D721Med (cell line): ENCODE measurements around the gene L3MBTL3.

ENCODE experiments used
- DNase-seq: peaks from one replicate; pipeline ENCODE4 v3.0.0; 2011; ENCODE audit warnings: low spot score; ENCODE audit not compliant: insufficient read length
- FAIRE-seq: peaks from 2 replicates; lab custom pipeline; 2011; peaks lifted over from hg19 to GRCh38; lab: Jason Lieb, UNC
- CTCF ChIP-seq: IDR thresholded peaks from 2 replicates; pipeline ENCODE4 v1.5.1; 2012; ENCODE audit warnings: mild to moderate bottlenecking, control low read depth; ENCODE audit not compliant: insufficient read depth; ENCODE audit errors: missing control alignments

L3MBTL3 gene

GRCh38 chr6:130012728-130013127, 5.7 kb upstream of the L3MBTL3 start:
- no peak for TF ChIP-seq CTCF
- FAIRE-seq (no peak), DNase-seq (no peak)

GRCh38 chr6:130018744-130019325, 454 bp downstream of the L3MBTL3 start:
- TF ChIP-seq CTCF = no peak
- FAIRE-seq = no peak
- no peak for DNase-seq

- no peak for TF ChIP-seq CTCF
- no peak for FAIRE-seq
- DNase-seq = no peak
Measured at GRCh38 chr6:130019326-130020072, 1.1 kb downstream of the L3MBTL3 start.

- no peak for FAIRE-seq
- no peak for TF ChIP-seq CTCF
- DNase-seq = no peak
Measured at GRCh38 chr6:130020073-130020906, 1.9 kb downstream of the L3MBTL3 start.

GRCh38 chr6:130020907-130021629, 2.7 kb downstream of the L3MBTL3 start:
- TF ChIP-seq CTCF = peak; percentile 90
- DNase-seq (no peak), FAIRE-seq (peak; percentile 38)

GRCh38 chr6:130026859-130027258, 8.5 kb downstream of the L3MBTL3 start:
- no peak for DNase-seq
- TF ChIP-seq CTCF = no peak
- no peak for FAIRE-seq
